Ishikawa (cell line): ENCODE measurements around the gene TBC1D1.

Experiments used
- CEBPB ChIP-seq: IDR thresholded peaks from 2 replicates; pipeline ENCODE4 v1.6.1; 2012
- CREB1 ChIP-seq: IDR thresholded peaks from 2 replicates; pipeline ENCODE4 v1.6.1; 2012; ENCODE audit warnings: low read depth
- EGR1 ChIP-seq: IDR thresholded peaks from 2 replicates; pipeline ENCODE4 v1.6.1; 2012
- EP300 ChIP-seq: IDR thresholded peaks from 2 replicates; pipeline ENCODE4 v1.6.1; 2012; ENCODE audit warnings: borderline replicate concordance
- TAF1 ChIP-seq: IDR thresholded peaks from 2 replicates; pipeline ENCODE4 v1.6.1; 2012; ENCODE audit warnings: low read depth, mild to moderate bottlenecking
- YY1 ChIP-seq: IDR thresholded peaks from 2 replicates; pipeline ENCODE4 v1.6.1; 2012; ENCODE audit warnings: low read depth
- ZBTB7A ChIP-seq: IDR thresholded peaks from 2 replicates; pipeline ENCODE4 v1.6.1; 2012; ENCODE audit warnings: low read depth
- TF ChIP-seq, protein P1 (sequence below): IDR thresholded peaks from 2 replicates; pipeline ENCODE4 v1.6.1; 2012

- TF ChIP-seq CREB1, result no peak
- TF ChIP-seq EP300, result no peak
- no peak for TF ChIP-seq EGR1
- no peak for TF ChIP-seq YY1
- TF ChIP-seq, protein P1, sequence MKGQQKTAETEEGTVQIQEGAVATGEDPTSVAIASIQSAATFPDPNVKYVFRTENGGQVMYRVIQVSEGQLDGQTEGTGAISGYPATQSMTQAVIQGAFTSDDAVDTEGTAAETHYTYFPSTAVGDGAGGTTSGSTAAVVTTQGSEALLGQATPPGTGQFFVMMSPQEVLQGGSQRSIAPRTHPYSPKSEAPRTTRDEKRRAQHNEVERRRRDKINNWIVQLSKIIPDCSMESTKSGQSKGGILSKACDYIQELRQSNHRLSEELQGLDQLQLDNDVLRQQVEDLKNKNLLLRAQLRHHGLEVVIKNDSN, result no peak
- TF ChIP-seq TAF1, result no peak
- no peak for TF ChIP-seq CEBPB
- TF ChIP-seq ZBTB7A, result no peak
These were observed 214.8 kb downstream of the TBC1D1 start for GRCh38 chr4:38105475-38106220.
